NCI-H748 (cell line): ENCODE data around the gene KNCN.

Experiments
- DNase-seq: peaks from one replicate; lab custom pipeline; 2025; ENCODE audit not compliant: unreplicated experiment; lab: John Stamatoyannopoulos, UW

The KNCN gene

DNA sequence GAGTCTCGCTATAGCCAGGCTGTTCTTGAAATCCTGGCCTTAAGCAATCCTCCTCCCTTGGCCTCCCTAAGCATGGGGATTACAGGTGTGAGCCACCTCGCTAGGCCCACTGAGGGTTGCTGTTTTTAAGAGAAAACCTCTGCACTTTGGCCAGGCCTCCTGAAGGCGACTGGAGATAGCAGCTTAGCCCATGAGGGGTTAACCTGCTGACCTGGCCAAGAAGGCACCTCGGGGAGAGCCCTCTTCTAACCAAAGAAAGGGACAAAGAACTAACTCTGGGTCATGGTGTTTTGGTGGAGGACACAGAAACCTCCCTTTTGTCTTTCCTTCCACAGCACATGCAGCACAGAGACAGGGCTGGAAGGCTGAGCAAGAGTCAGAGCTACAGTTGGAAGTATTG is 17.7 kb upstream of the KNCN start:
- DNase-seq: no peak

DNA sequence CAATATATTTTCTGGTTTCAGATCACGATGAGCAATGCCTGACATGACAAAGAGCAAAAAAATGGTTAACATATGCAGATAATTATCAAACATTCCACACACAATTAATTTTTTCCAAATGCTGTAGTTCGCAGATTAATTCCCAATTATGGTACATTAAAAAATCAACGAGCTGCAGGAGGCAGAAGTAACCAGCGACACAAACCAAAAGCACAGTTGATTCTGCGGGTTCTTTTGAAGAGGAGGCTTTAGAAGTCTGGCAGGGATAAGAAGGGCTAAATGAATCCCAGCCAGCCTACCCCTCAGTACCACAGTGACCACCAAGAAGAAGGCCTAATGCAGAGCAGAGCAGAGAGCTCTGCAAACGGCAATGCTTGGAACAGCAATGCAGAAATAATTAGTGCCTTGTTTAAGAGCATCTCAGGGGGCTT is 17.0 kb upstream of the KNCN start:
- DNase-seq: no peak

DNA sequence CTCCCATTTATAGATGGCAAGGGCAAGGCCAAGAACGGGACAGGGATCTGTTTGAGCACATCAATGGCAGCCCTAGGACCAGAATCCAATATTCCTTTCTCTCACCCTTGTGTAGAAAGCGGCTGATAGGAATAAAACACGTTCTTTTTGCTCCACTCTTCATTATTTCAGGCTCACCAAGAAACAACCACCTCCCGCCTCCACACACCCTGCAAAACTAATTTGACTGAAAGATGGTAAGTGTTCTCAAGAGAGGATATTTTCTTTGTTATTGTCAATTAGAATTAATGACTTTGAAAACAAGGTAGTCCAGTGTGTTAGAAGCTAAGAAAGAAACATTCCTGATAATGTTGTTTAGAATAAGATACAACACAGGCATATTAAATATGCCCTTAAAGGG is 11.9 kb upstream of the KNCN start:
- DNase-seq: no peak

DNA sequence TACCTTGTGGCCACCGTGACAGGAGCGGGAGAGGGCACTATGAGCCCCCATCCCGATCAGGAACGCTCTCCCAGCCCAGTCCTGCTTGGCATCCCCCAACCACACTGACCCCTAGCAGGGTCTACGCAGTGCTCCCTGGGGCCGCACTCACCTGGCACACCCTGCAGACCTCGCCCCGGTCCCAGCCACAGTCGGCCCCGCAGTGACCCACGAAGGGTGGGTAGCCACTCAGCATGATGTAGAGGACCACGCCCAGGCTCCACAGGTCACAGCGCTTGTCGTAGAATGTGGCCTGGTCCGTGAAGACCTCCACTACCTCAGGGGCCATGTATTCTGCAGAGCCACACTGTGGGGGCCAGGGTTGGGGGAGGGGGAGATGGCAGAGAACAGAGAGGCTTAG is 11.1 kb upstream of the KNCN start:
- DNase-seq: no peak

DNA sequence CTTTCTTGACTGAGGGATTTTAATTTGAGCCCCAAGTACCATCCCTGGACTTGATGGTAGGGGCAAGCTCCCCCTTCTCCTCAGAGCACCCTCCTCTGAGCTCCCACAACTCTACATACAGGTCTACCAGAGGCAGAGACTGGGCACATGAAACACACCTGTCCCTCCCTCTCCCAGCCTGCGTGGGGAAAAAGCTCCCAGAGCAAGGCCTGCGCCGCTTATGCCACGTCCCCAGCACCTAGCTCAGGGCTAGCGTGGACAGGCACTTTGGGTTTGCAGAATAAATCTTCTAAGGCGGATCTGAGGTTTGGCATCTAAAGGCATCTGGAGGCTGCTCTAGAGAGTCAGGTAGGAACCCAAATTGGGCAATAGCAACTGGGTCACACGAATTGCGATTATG is 7.5 kb upstream of the KNCN start:
- no peak for DNase-seq

DNA sequence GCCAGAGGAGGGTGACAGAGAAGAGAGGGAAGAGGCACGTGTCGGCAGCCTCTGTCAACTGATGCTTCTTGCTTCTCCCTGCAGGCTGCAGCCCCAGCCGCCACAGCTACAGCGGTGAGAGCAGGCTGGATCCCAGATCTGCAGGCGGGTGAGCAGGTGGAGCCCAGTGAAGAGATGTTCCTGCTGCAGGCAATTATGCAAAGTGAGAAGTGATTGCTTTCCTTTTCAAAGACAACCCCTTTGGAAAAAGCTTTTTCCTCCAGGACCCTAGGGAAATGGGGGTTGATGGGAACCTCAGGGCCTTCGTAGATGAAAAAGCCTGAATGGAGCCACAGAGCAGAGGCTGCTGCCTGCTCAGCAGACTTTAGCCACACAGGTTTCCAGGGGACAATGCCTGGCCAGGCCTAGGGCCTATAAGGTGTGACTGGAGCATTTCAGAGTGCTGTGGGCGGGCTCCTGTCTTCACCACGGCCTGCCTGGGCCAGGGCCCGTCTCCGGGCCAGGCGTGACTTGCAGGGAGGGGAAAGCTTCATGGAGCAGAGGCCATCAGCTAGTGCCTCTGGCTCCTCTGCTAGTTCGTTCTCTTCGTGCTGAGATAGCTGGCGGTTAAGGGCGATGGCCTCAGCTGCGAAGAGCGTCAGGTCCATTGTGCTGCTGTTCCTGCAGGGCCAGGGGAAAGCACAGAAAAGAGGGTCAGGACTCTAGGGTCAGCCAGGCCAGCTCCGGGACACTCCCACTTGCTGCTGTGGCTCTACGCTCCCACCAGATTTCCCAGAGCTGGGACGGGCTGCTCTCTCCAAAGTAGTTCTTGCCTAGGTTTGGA is 6.9 kb upstream of the KNCN start:
- peak; percentile 47 for DNase-seq

DNA sequence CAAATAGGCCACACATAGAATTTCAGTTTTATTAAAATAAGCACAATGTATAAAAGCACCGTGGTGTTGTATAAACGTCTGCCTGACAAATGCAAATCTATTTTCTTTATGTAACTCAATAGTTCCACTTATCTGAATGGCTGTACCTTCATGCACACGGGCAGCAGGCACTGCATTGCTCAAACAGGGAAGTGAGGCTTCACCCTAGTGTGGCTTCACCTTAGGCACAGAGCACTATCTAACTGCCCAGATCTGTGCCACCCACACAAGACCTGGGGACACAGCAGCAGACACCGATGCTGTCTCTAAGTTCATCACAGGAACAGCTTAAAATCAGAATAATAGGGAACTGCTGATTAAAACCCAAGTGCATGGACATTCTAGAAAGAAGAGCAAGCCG is 6.0 kb upstream of the KNCN start:
- no peak for DNase-seq

DNA sequence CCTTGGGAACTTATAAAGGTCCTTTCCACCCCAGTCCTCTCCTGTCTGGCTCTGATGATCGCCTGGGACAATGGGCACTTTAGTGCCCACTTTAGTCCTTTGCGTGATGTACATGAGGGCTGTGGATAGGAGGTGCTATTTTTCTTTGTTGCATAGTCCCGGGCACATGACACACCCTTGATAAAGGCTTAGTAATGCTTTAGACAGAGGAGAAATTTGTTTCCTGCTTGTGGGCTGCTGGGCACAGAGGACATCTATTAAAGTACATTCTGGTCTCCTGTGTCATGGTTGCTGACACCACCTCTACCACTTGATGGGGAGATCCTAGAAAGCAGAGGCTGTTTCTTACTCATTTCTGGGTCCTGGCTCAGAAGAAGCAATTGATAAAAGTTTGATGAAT is 5.4 kb upstream of the KNCN start:
- DNase-seq: no peak

DNA sequence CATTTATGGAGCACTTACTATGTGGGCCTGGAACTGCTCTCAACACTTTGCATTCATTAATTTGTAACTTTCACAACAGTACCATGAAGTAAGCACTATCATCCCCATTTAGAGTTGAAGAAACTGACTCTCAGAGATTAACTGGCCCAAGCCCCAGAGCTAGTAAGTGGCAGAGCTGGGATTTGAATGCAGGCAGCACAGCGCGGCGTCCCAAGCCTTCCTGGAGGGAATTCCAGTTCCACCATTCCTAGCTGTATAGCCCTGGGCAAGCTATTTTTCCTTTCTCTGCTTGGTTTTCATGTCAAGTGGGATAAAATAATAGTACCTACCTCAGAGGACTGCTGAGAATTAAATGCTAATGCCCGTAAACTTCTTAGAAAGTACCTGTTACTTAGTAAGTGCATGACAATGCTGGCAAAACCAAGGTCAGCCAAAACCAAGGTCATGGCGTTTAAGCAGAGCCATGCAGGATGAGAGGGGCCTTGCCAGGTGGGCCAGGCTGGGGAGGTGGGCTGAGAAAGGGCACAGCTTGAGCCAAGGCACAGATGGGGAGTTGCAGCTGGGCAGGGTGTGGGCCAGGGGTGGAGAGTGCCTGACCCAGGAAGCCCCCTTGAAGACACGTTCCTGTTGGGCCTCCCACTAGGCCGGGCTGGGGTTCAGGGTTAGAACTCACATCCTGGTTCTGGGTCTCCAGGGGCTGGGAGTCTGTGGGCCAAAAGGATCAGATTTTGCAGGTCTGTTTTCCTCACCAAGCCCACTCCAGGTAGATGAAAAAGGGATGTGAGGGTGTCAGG is 4.6 kb upstream of the KNCN start:
- no peak for DNase-seq

DNA sequence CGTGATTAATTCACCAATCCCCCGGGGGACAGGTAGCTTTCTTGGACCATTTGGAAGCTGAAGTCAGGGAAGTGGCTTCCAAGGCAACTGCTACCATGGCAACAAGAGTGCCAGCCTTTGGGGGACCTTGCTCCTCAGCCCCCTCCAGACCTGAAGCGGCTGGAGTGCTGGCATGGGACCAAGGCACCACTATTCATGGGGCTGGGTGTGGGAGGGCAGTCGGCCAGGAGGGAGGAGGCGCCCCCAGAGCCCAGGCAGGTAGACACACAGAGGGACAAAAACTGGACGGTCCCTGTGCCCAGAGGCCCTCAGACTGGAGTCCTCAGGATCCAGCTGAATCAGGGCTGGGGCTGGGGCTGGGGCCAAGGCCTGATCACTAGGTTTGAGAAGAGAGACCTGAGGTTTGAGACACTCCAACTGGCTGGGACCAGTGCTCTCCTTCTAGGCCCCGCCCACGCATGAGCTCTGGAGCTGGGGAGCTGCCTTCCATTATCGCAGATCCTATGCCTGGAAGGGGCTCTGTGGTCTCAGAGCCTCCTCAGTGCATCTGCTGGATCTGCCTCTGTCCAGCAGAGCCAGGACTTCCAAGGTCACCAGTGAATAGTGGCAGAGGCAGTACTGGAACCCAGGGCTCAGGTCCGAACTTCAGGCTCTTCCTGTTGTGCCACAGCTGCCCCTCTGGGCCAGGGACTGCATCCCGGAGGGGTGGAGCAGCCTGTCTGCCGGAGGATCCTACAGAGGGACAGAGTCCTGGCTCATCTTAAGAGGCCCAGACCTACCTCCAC is 3.3 kb upstream of the KNCN start:
- DNase-seq: peak; percentile 65

DNA sequence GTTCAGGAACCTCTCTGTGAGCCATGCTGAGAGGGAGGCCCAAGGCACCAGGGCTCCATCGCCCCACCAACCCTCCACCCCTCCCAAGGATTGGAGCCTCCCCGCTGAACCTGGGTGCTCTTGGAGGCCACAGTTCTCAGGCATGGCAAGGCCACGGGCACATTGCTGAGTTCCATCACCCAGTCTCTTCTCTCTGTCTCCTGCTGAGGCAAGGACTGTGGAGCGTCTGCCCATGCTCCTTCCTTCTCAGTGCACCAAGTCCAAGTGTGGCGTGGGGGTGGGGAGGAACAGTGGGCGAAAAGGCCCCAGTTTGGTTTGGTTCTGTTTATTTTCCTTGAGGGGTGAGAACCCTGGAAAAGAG is 2.8 kb upstream of the KNCN start:
- DNase-seq: no peak

DNA sequence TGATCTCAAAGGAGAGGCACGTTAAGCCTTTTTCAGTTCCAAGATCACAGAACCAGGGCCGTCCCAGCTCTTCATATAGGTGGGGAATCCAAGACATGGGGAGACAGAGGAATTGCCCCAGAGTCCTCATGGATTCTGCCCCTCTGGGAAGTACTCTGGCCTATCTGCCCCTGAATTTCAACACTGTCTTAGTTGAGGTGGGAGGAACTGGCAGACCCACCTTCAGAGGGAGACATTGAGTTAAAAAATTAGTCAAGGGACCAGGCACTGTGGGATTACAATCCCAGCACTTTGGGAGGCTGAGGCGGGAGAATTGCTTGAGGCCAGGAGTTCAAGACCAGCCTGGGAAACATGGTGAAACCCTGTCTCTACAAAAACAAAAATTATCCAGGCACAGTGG is 2.1 kb upstream of the KNCN start:
- no peak for DNase-seq

DNA sequence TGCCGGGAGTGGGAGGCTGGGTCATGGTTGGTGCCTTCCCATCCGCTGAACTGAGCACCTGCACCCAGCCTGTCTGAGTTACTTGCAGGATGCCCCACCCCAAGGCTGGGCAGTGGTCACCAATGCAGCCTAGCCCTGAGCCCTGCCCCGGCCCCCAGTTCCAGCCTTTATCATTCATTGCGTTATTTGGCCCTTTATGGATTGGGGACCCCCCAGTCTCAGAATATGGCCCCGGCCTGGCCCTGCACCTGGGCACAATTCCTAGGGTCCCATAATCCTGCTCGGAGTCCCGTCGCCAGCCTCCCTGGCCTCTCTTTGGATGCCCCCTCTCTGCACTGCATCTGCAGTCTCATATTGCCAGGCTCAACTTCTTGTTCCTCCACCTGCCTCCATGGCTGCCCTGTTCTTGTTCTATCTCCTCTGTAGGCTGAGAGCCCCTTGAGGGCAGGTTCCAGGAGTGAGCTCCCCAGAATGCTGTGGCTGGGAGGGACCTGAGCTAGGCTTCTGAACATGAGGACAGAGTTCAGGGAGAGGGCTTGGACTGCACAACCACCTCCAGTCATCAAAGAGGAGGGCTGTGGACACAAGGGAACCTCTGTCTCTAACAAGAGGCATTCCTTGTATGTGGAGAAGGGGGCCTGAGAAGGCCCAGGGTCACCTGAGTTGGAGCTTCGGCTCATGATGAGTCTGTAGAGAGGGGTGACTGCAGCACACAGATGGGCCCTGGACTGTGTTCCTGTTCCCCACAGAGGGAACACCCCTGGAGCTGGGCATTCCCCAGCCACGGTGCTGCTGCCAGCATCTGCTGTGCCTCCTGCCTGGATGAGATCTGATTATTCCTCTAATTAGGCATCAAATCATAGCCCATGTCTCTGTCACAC is 1.1 kb upstream of the KNCN start:
- DNase-seq: no peak

DNA sequence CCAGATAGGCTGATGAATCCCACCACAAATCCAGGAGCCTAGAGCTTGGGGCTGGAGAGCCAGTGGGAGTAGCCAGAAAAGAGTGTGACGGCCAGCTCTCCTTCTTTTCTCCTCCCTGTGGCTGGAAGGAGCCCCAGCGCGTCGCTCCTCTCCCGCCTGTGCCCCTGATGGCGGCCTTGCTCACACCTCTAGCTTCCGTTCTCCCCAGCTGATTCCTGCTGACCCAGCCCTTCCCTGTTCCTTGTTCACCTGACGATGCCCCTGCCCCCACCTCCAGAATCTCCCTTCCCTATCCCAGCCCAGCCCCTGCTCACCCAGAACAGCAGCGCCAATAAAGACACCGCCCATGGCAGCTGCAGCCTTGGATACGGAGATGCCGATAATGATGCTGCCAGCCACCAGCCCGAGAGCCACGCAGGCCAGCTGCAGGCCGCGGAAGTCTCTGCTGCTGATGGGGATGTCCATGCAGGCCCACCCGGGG is 656 bp downstream of the KNCN start:
- peak; percentile 89 for DNase-seq

DNA sequence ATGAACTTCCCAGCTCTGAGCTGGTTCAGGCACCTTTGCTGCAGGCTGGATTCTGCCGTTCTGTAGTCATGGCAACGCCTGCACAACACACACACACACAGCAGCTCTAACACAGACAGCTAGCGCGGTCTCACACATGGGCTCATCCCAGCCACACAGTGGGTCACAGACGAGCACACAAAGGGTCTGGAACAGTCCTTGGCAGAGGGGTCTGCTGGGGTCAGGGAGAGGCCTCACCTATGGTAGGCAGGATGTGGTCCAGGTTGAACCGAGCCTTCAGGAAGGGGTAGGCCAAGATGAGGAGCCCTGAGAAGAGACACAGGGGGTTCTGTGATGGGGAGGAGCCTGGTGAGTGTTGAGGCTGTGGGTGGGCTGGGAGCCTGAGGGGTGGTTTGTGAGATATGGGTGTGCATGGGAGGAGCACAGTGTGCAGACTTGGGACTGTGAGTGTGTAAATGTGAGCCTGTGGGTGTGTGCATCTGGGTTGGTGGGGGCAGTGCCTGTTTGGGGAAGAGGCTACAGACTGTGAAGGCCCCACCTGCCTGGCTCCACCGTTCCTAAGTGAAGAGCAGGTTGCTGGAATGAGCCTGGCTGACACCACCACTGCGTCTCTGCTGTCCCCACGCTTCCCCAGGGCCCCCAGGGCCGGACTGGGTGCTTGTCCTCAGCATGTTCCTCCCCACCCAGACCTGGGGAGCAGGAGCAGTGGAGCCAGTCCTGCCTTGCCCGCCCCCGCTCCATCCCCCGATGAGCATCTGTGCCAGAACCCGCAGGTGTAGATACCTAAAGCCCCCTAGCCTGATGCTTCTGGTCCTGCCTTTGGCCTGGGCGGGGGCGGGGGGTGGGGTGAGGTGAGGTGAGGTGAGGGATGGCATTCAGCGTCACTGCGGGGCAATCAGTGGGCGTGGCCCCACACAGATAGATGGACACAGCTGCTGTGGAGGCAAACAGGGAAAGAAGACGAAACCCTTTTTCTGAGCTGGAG is 1.5 kb downstream of the KNCN start:
- peak; percentile 93 for DNase-seq

DNA sequence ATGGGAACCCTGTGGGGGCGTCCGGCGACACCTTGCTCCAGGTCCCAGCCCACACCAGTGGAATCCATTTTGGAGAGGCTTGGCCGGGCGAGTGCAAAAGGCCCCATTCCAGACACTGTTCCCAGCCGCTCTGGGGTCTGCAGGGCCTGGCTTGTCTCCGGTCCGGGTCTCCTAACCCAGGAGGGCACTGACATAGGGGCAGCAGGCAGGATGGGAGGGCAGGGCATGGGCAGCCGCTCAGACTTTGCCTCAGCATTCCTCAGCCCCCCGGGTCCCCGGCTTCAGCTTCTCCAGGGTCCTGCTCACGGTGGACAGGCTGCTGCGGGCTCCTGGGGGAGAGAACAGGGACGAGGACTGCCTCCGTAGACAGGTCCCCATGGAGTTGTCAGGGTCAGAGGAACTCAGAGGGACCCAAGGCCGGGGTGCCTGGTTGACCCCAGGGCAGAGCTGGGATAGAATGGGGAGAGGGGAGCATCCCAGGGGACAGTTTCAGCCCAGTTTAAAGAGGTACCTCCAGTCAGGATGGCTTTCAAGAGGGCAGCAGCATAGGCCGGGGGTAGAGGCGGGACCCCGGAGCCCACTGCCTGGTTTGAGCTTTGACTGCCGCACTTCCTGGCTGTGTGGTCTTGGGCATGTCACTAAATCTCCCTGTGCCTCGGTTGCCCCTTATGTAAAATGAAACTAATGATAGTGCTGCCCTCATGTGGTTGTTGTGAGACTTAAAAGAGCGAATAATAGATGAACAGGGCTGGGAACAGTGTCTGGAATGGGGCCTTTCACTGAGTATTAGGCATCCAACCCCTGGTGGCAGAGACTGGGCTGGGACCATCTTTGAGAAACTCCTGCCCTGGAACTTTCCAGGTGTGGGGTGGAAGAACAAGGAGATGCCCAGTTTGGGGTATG is 3.7 kb downstream of the KNCN start:
- peak; percentile 55 for DNase-seq

DNA sequence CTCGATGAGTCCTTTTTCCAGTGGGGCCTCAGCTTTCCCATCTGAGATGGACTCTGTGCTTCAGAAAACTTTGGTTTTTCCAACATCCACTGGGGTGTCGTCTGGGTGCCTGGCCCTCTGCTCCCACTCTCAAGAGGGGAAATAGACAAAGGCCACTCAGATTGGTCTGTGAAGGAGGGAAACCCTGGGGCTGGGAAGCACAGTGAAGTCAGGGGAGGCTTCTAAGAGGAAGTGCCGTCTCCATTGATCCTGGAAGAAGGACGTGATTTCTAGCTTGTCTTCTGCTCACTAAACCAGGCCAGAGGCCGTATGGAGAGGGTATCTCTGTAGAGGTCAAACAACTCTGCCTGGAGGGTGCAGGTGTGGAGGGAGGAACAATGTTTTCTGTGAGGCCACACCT is 5.2 kb downstream of the KNCN start:
- no peak for DNase-seq

DNA sequence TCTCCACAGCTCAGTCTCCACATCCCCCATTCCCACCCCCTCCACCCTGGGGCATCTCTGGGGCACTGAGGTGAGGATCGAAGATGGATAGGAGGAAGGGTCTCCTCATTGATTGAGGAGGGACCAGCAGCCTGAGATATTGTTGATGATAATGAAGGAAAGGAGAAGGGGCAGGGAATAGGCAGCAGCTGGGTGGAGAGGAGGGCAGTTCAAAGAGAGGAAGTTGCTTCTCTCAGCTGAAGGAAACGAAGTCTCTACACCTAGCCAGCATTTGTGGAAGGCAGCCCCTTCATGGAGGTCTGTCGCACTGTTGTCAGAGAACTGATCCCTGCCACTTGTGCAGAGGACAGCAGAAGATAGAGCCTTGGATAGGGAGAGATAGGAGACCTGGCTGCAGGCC is 5.7 kb downstream of the KNCN start:
- DNase-seq: no peak
